T-helper 9 cell (primary cell): ENCODE measurements around the gene CSNK2A3.
"Not testable (repeated sequence)": the region's sequence is repeated elsewhere in the genome, so short reads cannot be mapped to it uniquely, and the experiment has no call there.

Experiments used
- DNase-seq: peaks from one replicate; pipeline ENCODE4 v3.0.0-alpha.2; 2020

CSNK2A3 gene

DNA sequence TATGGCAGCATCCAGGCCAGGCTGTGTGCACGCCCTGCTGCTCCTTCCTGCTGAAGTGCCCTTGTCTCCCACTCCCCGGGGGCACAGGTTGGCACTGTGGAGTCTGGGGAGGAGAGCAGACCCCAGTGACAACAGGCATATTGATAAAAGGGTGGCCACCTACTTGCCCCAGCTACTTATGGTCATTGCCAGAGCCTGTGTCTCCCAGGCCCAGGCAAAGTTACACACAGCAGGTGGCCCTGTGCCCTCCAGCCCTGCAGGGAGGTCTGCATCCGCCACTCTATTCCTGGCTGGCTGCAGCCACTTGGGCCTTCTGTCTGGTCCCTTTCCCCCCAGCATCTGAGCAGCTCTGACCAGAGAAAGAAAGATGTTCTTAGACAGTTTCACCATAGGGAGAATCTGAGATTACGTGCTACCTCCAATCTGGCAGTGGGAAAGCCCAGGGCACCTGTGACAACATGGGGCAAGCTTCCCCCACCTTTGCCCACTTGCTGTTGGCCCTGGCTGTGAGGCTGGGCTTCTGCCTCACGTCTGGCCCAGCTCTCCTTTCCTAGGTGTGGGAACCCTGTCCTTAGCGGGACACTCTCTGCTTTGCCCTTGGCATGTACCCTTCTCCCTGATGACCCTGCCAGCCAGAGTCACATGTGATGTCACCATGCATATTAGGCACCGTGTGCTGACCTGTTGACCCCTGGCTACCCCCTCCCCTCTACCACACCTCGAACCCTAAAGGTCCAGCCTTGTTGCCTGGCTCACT lies 25.3 kb upstream of the CSNK2A3 start:
- DNase-seq, result no peak

- DNase-seq, result no peak
These were observed 21.5 kb upstream of the CSNK2A3 start for GRCh38 chr11:11374358-11375148.

GRCh38 chr11:11373934-11374333 lies 20.9 kb upstream of the CSNK2A3 start:
- DNase-seq, result no peak

- DNase-seq, result no peak
These were observed 19.4 kb upstream of the CSNK2A3 start for GRCh38 chr11:11372461-11372860.

DNA sequence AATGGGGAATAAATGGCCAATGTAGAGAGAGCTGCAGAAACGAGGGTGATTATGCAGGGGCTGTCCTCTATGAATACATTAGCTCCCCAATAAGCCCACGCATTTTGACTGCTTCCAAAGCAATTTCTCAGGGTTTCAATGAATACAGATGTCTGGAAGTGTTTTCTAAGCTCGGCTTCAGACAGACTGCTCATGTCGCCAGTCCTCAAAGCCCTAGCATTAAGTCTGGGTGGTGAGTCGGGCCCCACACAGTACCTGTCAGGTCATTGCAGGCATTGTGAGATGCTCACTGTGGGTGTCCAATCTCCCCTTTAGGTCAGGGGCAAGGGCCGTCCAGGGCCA lies 17.9 kb upstream of the CSNK2A3 start:
- no peak for DNase-seq

DNA sequence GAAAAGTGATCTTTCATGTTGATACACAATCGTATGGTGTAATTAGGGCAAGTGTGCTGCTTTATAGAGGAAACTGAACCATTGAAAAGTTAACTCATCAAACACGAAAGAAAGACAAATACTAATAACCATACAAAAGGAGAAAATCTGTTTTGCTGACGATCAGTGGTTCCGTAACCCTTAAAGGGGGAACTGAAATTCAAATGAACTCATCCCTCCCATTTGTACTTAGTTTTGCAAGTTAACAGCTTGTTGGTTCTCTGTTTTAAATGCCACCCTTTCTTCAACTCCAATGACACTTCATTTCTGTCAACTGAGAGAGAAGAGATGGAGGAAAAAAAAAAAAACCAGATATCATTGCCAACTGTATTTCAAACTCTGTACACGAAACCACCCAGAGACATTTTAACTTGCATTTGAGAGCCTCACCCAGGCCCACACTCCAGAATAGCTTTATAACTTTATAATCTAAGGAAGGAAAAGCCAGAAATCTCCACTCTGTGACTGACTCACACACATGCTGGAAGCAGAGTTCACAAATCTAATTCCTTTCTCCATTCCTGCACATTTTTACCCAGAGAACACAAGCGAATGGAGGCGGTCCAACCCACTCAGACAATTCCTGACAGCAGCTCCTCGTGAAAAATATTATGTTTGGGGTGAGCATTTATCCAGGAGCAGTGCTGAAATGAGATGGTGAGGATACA lies 17.4 kb upstream of the CSNK2A3 start:
- DNase-seq, result no peak

DNA sequence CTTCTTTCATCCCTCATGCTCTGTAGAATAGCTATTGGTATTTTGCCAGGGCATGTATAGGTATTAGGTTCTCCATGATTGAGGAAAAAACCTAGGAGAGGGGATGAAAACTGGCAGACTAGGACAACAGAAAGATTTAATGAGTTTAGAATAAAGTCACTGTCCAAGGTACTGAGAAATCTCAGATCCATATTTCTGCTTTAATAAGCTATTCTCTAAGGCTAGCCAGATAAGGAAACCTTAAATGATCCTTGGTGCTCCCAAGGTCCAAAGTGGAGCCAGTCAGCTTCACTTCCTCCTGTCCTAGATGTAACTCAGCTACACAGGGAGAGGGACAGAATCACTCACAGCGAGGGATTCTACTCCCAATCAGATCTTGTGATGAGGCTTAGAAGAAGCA lies 13.7 kb upstream of the CSNK2A3 start:
- no peak for DNase-seq

- DNase-seq, result no peak
These were observed 10.6 kb upstream of the CSNK2A3 start for GRCh38 chr11:11363674-11364073.

DNA sequence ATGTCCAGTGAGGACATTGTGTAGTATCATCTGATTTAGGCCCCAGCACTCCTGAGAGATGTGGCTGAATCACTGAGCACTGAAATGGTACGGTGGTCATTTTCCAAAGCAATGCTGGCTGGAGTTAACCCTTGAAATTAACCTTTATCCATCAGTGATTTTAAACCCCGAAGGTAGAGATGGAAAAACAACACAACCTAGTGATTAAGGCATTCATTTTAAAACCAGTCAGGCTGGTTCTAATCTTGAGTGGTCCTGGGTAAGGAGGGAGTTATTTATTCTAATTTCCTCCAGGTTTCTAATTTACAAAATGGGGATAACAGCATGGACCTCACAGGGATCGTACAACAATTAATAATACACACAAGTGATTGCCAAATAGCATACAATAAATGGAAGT lies 6.6 kb upstream of the CSNK2A3 start:
- no peak for DNase-seq

- DNase-seq, result no peak
These were observed 3.8 kb upstream of the CSNK2A3 start for GRCh38 chr11:11356842-11357241.

GRCh38 chr11:11351851-11352250 lies 1.2 kb downstream of the CSNK2A3 start:
- DNase-seq, result not testable (repeated sequence)

DNA sequence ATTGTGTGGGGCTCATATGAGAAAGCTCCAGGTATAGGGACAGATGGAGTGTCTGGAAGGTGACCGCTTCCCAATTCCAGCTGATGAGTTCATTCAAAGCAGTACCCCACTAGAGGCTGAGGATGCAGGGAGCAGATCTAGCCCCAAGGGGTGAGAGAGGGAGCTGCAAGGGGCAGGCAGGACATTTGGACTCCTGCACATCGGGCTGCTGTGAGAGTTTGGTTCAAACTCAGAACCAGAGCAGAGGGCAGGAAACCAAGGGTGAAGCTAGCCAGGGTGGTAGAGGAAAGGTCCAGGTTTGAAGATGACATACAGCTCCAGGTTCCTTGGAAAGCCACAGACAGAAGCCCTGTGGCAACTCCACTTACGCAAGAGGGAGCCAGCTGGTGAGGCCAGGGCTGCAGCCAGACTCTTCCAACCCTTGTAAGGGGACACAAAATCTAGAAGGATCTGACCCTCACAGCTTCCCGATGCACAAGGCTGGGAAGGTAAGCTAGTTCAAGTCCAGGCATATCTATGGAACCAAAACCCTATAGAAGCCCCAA lies 1.9 kb downstream of the CSNK2A3 start:
- no peak for DNase-seq

- DNase-seq, result no peak
These were observed 3.1 kb downstream of the CSNK2A3 start for GRCh38 chr11:11349870-11350337.

- DNase-seq, result no peak
These were observed 3.8 kb downstream of the CSNK2A3 start for GRCh38 chr11:11349106-11349825.

DNA sequence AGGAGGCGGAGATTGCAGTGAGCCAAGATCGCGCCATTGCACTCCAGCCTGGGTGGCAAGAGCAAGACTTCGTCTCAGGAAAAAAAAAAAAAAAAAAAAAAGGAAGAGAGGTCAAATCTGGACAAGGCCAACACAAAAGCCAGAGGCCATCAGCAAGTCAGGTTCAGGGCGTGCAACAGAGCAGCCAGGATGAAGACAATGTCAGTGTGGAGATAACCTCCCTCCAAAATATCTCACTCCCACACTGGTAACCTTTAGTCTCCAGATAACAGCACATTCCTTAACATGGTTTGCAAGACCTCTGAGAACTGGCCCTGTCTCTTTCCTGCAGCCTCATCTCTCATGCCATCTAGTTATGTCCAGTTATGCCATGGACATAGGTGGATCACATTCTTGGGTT lies 4.7 kb downstream of the CSNK2A3 start:
- DNase-seq, result no peak

GRCh38 chr11:11347592-11347991 lies 5.5 kb downstream of the CSNK2A3 start:
- DNase-seq, result no peak

- no peak for DNase-seq
These were observed 6.7 kb downstream of the CSNK2A3 start for GRCh38 chr11:11346303-11346702.

DNA sequence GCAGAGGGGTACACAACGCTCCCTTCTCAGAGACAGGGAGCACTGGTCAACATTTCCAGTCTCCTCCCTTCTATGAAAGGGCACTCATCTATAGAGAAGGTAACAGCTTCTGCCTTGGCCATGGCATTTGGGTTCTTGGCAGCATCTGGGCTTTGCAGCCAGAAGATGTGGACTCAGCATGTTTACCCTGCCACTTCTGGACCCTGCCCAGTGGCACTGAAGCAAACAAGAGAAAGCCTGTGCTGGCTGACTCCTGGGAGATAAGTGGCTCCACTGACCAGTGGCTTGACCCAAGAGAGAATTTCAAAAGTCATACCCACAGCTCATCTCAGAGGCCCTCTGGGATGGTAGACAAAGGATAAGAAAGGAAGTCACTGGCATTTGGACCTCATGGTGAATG lies 8.0 kb downstream of the CSNK2A3 start:
- no peak for DNase-seq

DNA sequence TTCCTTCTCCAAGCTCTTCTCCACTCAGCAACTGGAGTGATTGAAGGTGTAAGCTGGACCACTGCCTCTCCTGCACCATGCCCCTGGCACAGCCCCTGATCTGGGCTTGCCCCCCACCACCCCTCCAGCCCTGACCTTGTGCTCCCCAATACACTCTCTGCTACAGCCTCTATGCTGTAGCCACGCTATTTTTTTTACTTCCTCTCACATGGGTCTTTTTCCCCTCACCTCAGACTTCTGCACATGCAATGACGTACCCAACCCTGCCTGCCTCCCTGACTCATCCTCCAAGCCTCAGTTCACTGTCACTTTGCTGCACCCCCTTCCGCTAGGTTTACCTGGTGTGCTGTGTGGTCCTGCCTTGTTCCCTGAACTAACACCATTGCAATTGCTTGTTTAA lies 9.0 kb downstream of the CSNK2A3 start:
- DNase-seq, result no peak

GRCh38 chr11:11338304-11338703 lies 14.7 kb downstream of the CSNK2A3 start:
- no peak for DNase-seq

GRCh38 chr11:11336664-11337063 lies 16.4 kb downstream of the CSNK2A3 start:
- no peak for DNase-seq

DNA sequence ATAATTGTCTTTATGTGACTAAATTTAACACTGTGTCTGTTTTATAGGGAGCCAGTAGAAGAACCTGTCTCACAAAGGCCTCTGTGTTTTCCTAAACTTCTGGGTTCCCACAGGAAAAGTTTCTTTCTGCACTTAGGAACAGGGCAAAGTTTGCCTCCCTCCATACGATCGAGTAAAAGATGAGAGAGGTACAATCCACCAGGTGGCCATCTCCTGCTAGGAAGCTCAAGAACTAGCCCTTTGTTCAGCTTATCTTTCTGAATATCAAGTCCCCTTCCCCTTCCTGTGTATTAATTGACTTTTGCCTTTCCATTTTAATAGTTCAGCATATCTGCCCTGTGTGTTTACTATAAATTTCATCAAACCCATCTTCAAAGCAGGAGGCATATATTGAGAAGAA lies 18.0 kb downstream of the CSNK2A3 start:
- DNase-seq, result no peak

- DNase-seq, result no peak
These were observed 18.4 kb downstream of the CSNK2A3 start for GRCh38 chr11:11334607-11335006.
